ENCODE measurements around the gene LBHD2.

GRCh38 chr14:103121846-103122584 is 38.0 kb downstream of the LBHD2 start:
- TF ChIP-seq POLR2A (IDR thresholded peaks at IDR 0.05) (no peak), POLR2AphosphoS5 (IDR thresholded peaks at IDR 0.05) (peak; percentile 57 to 72 (median 66)), CTCF (IDR thresholded peaks at IDR 0.05 in 8 of 11, conservative IDR thresholded peaks at IDR 0.05 in 3 of 11) (no peak)
